Testis (tissue), 3 donors: Measurements from ENCODE around the gene TM4SF5. TPM values are rescaled to one million over a fixed set of nuclear protein-coding genes. Genes with fewer than 3 reads are reported as not detected.

Experiments
- DNase-seq: peaks from one replicate; pipeline ENCODE4 v3.0.0-alpha.2; 2019
- H3K27ac ChIP-seq, 2 donors: fragments of 200-600 bp; sonication (generic); one replicate each; pipeline ENCODE4 v1.5.1; 2019
- H3K27me3 ChIP-seq: fragments of 200-600 bp; sonication (generic); one replicate; pipeline ENCODE4 v1.5.1; 2019
- H3K36me3 ChIP-seq: fragments of 200-600 bp; sonication (generic); one replicate; pipeline ENCODE4 v1.5.1; 2017; ENCODE audit warnings: low read depth; ENCODE audit errors: missing control alignments
- H3K4me1 ChIP-seq: fragments of 200-600 bp; sonication (generic); one replicate; pipeline ENCODE4 v1.5.1; 2019
- H3K4me3 ChIP-seq, 2 donors: fragments of 200-600 bp; sonication (generic); one replicate each; pipeline ENCODE4 v1.5.1; 2017 to 2019
- H3K9me3 ChIP-seq: fragments of 200-600 bp; sonication (generic); one replicate; pipeline ENCODE4 v1.5.1; 2017
- POLR2A ChIP-seq: fragments of 450-650 bp; IDR thresholded peaks from one replicate; pipeline ENCODE4 v1.6.1; 2017; ENCODE audit warnings: antibody characterized with exemption, mild to moderate bottlenecking, moderate library complexity
- WGBS, 2 donors: methylation state at CpG; one replicate each; pipeline ENCODE4 v1.1.5; 2018; 5-methylcytosine and 5-hydroxymethylcytosine counted together
- intact Hi-C: fragments of 100-400 bp; cut with DNase I; formaldehyde crosslinking; loops from one replicate; pipeline ENCODE4 v1.15.1; 2023; ENCODE audit warnings: low total_unique reads
- polyA plus RNA-seq: library from polyadenylated mRNA; stranded (reverse); fragments of 350-450 nt; fragmentation: Illumina TruSeq; extraction: RNeasy Lipid Tissue Mini Kit (QIAGEN cat#74804); gene quantifications from one replicate; pipeline ENCODE4 v1.2.3, GENCODE V29; 2014; ENCODE audit warnings: low read depth, low replicate concordance; ENCODE audit not compliant: insufficient read depth
- total RNA-seq, 2 donors: library from RNA; depleted of rRNA; stranded (reverse); fragments of >200 nt; gene quantifications; one replicate each; pipeline ENCODE4 v1.2.3, GENCODE V29; 2016
- TF ChIP-seq, protein P1 (sequence below), 3 experiments: fragments of 450-650 bp in 2 of 3; fragments of 200-600 bp in 1 of 3; sonication (generic) in 1 of 3; IDR thresholded peaks; one replicate each; pipeline ENCODE4 v1.5.1; 2016 to 2019; ENCODE audit warnings: antibody characterized with exemption in 3 of 3, mild to moderate bottlenecking in 2 of 3, moderate library complexity in 1 of 3

Gene TM4SF5
- total and polyA plus RNA-seq, 3 donors from 2014 or later: 1.5 TPM; not detected in 2

GRCh38 chr17:4786516-4786915, 14.8 kb downstream of the TM4SF5 start:
- intact Hi-C loops: no loop called here
- no peaks in the 10 kb centered on the region for H3K27me3 ChIP-seq
- no peak overlapping the region for H3K27ac ChIP-seq
- no peak for TF ChIP-seq POLR2A
- TF ChIP-seq, protein P1, sequence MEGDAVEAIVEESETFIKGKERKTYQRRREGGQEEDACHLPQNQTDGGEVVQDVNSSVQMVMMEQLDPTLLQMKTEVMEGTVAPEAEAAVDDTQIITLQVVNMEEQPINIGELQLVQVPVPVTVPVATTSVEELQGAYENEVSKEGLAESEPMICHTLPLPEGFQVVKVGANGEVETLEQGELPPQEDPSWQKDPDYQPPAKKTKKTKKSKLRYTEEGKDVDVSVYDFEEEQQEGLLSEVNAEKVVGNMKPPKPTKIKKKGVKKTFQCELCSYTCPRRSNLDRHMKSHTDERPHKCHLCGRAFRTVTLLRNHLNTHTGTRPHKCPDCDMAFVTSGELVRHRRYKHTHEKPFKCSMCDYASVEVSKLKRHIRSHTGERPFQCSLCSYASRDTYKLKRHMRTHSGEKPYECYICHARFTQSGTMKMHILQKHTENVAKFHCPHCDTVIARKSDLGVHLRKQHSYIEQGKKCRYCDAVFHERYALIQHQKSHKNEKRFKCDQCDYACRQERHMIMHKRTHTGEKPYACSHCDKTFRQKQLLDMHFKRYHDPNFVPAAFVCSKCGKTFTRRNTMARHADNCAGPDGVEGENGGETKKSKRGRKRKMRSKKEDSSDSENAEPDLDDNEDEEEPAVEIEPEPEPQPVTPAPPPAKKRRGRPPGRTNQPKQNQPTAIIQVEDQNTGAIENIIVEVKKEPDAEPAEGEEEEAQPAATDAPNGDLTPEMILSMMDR (IDR thresholded peaks at IDR 0.05): no peak
- no peaks in the 10 kb centered on the region for H3K36me3 ChIP-seq
- peaks cover 24% of the 10 kb centered on the region for H3K4me1 ChIP-seq
- 16 to 19% methylated on average over 6 of the region's 6 CpGs for WGBS, 2 donors
- H3K4me3 ChIP-seq: no peak overlapping the region
- no peaks in the 10 kb centered on the region for H3K9me3 ChIP-seq
- DNase-seq: no peak

DNA sequence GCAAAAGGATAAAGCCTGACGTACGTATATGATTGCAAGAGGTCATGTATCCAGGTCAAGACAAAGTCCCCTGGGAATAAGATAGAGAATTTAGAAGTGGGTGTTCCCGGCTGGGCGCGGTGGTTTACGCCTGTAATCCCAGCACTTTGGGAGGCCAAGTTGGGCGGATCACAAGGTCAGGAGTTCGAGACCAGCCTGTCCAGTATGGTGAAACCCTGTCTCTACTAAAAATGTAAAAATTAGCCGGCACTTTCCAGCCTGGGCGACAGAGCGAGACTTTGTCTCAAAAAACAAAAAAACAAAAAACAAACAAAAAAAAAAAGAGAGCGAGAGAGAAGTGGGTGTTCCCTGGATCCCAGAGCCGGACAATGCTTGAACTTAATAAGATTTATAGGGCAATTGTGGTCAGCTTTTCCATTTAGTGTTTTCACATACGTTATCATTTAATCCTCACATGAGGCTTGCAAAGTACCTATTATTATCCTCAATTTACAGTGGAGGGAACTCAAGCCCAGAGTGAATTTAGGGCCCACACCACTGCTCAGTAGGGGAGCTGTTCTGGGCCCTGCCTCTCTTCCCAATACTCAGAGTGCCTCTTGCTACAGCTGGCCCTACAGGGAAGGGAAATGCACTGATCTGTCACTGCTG, 16.6 kb downstream of the TM4SF5 start:
- Histone ChIP-seq H3K9me3 (no peaks in the 10 kb centered on the region), H3K4me1 (peaks cover 24% of the 10 kb centered on the region), H3K27ac (no peak overlapping the region), H3K27me3 (no peaks in the 10 kb centered on the region), H3K36me3 (no peaks in the 10 kb centered on the region), H3K4me3 (peak overlapping the region in 1 of 2 donors; percentile 72)
- intact Hi-C loops: no loop called here
- TF ChIP-seq, protein P1 (IDR thresholded peaks at IDR 0.05): no peak
- TF ChIP-seq POLR2A: no peak
- 49 to 62% methylated on average over 14 of the region's 14 CpGs for WGBS, 2 donors
- no peak for DNase-seq

- Histone ChIP-seq H3K36me3 (no peaks in the 10 kb centered on the region), H3K27me3 (no peaks in the 10 kb centered on the region), H3K27ac (peak within 1 kb of the TSS; percentile 71 to 91), H3K4me3 (peak within 1 kb of the TSS; percentile 59 to 72), H3K4me1 (peaks cover 24% of the 10 kb centered on the region), H3K9me3 (no peaks in the 10 kb centered on the region)
- no peak for DNase-seq
- TF ChIP-seq, protein P1 (IDR thresholded peaks at IDR 0.05): no peak
- TF ChIP-seq POLR2A: no peak
- 25 to 38% methylated on average over 26 to 56 of the region's 62 CpGs for WGBS, 2 donors
- intact Hi-C loops: no loop called here
Observed at GRCh38 chr17:4788807-4789700, 17.4 kb downstream of the TM4SF5 start, which contains the start of gene GLTPD2. Gene GLTPD2, plus strand, starts transcription at chr17:4788964. Its CDS starts 48 bp downstream, at chr17:4789012.

DNA sequence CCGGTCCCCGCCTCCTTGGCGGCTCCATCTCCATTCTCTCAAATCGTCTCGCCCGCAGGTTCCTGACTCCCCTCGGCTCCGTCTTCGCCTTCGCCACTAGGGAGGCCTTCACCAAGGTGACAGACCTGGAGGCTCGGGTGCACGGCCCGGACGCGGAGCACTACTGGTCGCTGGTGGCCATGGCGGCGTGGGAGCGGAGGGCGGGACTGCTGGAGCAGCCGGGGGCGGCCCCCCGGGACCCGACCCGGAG, 17.9 kb downstream of the TM4SF5 start:
- Histone ChIP-seq H3K36me3 (no peaks in the 10 kb centered on the region), H3K27ac (peak overlapping the region; percentile 71 to 91), H3K27me3 (no peaks in the 10 kb centered on the region), H3K4me3 (peak overlapping the region; percentile 59 to 72), H3K9me3 (no peaks in the 10 kb centered on the region), H3K4me1 (peaks cover 24% of the 10 kb centered on the region)
- 0% methylated on average over 19 of the region's 25 CpGs; no CpG with 5 or more reads in 1 of the 2 donors for WGBS, 2 donors
- TF ChIP-seq POLR2A: no peak
- TF ChIP-seq, protein P1 (IDR thresholded peaks at IDR 0.05): no peak
- DNase-seq: no peak
- intact Hi-C loops: no loop called here
